T-helper 2 cell treated with Interferon-gamma antibody and Interleukin-4, amounts not matched to agents 100 ng/mL and 5 ng/mL, for 36 hours (primary cell): Measurements from ENCODE around the gene OR52I1. TPM values are rescaled to one million over a fixed set of nuclear protein-coding genes. Genes with fewer than 3 reads are reported as not detected.

Experiments used
- intact Hi-C: fragments of 100-400 bp; cut with micrococcal nuclease; formaldehyde crosslinking; loops from one replicate; pipeline ENCODE4 v1.15.1; 2023
- total RNA-seq: library from RNA; stranded (reverse); gene quantifications from 2 replicates; pipeline ENCODE4 v1.2.3, GENCODE V29; 2022

Gene OR52I1
- total RNA-seq, 1 donor from 2014 or later = not detected

- intact Hi-C loops = no loop called here
Observed at GRCh38 chr11:4610258-4610935, 16.6 kb downstream of the OR52I1 start.

GRCh38 chr11:4611986-4612385 lies 18.1 kb downstream of the OR52I1 start:
- intact Hi-C loops = no loop called here

GRCh38 chr11:4615856-4616444 lies 22.1 kb downstream of the OR52I1 start:
- intact Hi-C loops = no loop called here

- intact Hi-C loops = no loop called here
Observed at GRCh38 chr11:4619514-4619913, 25.7 kb downstream of the OR52I1 start.

GRCh38 chr11:4626207-4627099 lies 32.6 kb downstream of the OR52I1 start:
- intact Hi-C loops = loop anchor here (5.0 kb wide), 2 partner anchors 756 to 1266 kb away; partner anchors contain the start of genes OR51M1 and OR52E5

GRCh38 chr11:4636136-4636535 lies 42.3 kb downstream of the OR52I1 start:
- intact Hi-C loops = loop anchor here (2.0 kb wide), 1 partner anchor 369 kb away; no protein-coding TSS in a partner anchor

GRCh38 chr11:4636962-4637661 lies 43.3 kb downstream of the OR52I1 start, which contains the start of gene OR51D1:
Gene OR51D1 (plus strand): TSS chr11:4637477. CDS start chr11:4639791, 2,314 bp downstream.
- intact Hi-C loops = loop anchor here (2.0 kb wide), 1 partner anchor 368 kb away; no protein-coding TSS in a partner anchor

GRCh38 chr11:4637662-4638047 lies 43.8 kb downstream of the OR52I1 start:
- intact Hi-C loops = loop anchor here (2.0 kb wide), 1 partner anchor 367 kb away; no protein-coding TSS in a partner anchor

GRCh38 chr11:4639931-4640330 lies 46.1 kb downstream of the OR52I1 start:
- intact Hi-C loops = no loop called here

- intact Hi-C loops = no loop called here
Observed at GRCh38 chr11:4641501-4641900, 47.7 kb downstream of the OR52I1 start.

GRCh38 chr11:4642043-4642442 lies 48.2 kb downstream of the OR52I1 start:
- intact Hi-C loops = no loop called here

GRCh38 chr11:4643076-4643475 lies 49.2 kb downstream of the OR52I1 start:
- intact Hi-C loops = no loop called here

- intact Hi-C loops = no loop called here
Observed at GRCh38 chr11:4643682-4644081, 49.8 kb downstream of the OR52I1 start, which contains the start of gene OR51E1. Gene OR51E1 (plus strand): TSS chr11:4643982. CDS start chr11:4652527, 8,545 bp downstream.

- intact Hi-C loops = no loop called here
Observed at GRCh38 chr11:4644233-4644632, 50.4 kb downstream of the OR52I1 start.

Other genes starting within 250 kb of the OR52I1 start
- gene OR52B4, start 225.7 kb upstream of the OR52I1 start, total RNA-seq = not detected in 2 replicates
- gene TRIM21, start 200.3 kb upstream of the OR52I1 start, total RNA-seq = 58.3 and 63.3 TPM in 2 replicates
- not detected in 2 replicates for gene OR52K2, start 144.7 kb upstream of the OR52I1 start, total RNA-seq
- gene OR52K1, start 111.4 kb upstream of the OR52I1 start, total RNA-seq = not detected in 2 replicates
- gene OR52M1, start 48.8 kb upstream of the OR52I1 start, total RNA-seq = not detected in 2 replicates
- not detected in 2 replicates for gene OR52I2, start 12.3 kb upstream of the OR52I1 start, total RNA-seq
- gene TRIM68, start 14.2 kb downstream of the OR52I1 start, total RNA-seq = 10.9 and 12.9 TPM in 2 replicates
- not detected in 2 replicates for gene OR51D1, start 43.4 kb downstream of the OR52I1 start, total RNA-seq
- not detected in 2 replicates for gene OR51E1, start 49.9 kb downstream of the OR52I1 start, total RNA-seq
- gene OR51E2, start 103.8 kb downstream of the OR52I1 start, total RNA-seq = not detected in 2 replicates
- not detected in 2 replicates for gene MMP26, start 110.7 kb downstream of the OR52I1 start, total RNA-seq
- gene OR51F1, start 175.9 kb downstream of the OR52I1 start, total RNA-seq = not detected in 2 replicates
- not detected in 2 replicates for gene OR52R1, start 210.3 kb downstream of the OR52I1 start, total RNA-seq
- gene OR51F2, start 227.3 kb downstream of the OR52I1 start, total RNA-seq = not detected in 2 replicates